Effector memory CD4-positive, alpha-beta T cell (primary cell): ENCODE results near the gene HAND1.

Experiments used
- DNase-seq, 3 donors: peaks; one replicate each; pipeline ENCODE4 v3.0.0-alpha.2; 2020
- H3K27ac ChIP-seq: 2 replicates; pipeline ENCODE4 v1.7.0; 2013; ENCODE audit warnings: mild to moderate bottlenecking, low read length, moderate library complexity; ENCODE audit not compliant: insufficient read depth, poor library complexity, severe bottlenecking
- H3K27me3 ChIP-seq: replicated peaks from 2 replicates; pipeline ENCODE4 v1.7.0; 2013; ENCODE audit warnings: mild to moderate bottlenecking, low read length; ENCODE audit not compliant: insufficient read depth, control insufficient read depth, poor library complexity, severe bottlenecking
- H3K36me3 ChIP-seq: 2 replicates; pipeline ENCODE4 v1.7.0; 2013; ENCODE audit warnings: mild to moderate bottlenecking, low read length, moderate library complexity; ENCODE audit not compliant: control insufficient read depth, insufficient read depth
- H3K4me1 ChIP-seq: 2 replicates; pipeline ENCODE4 v1.7.0; 2013; ENCODE audit warnings: low read length, mild to moderate bottlenecking; ENCODE audit not compliant: control insufficient read depth, insufficient read depth, poor library complexity, severe bottlenecking
- H3K4me3 ChIP-seq: 2 replicates; pipeline ENCODE4 v1.7.0; 2013; ENCODE audit warnings: low read length, low read depth, mild to moderate bottlenecking; ENCODE audit not compliant: insufficient read depth, poor library complexity, severe bottlenecking
- H3K9me3 ChIP-seq: 2 replicates; pipeline ENCODE4 v1.7.0; 2013; ENCODE audit warnings: mild to moderate bottlenecking, low read length, moderate library complexity; ENCODE audit not compliant: control insufficient read depth

Gene HAND1

DNA sequence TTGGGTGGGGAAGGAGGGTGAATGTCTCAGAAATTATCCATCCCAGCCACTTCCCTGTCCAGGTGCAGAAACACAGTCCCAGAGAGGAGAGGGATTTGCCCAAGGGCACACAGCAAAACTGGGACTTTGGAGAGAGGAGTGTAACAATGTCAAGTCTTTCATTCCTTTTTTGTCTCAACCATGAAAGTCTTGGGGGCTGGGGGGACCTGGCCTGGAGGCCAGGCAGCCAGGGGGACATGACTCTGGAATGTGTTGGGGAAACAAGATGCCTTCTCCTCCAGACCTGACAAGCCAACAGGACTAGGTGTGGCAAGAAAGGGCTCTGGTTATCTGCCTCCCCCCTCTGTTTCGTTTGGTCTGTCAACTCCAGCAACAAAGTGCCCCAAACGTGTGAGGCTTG is 13.9 kb upstream of the HAND1 start:
- no peak overlapping the region for H3K4me3 ChIP-seq
- no peaks in the 10 kb centered on the region for H3K36me3 ChIP-seq
- H3K9me3 ChIP-seq, result no peaks in the 10 kb centered on the region
- peaks cover 21% of the 10 kb centered on the region for H3K27me3 ChIP-seq
- no peaks in the 10 kb centered on the region for H3K4me1 ChIP-seq
- H3K27ac ChIP-seq, result no peak overlapping the region
- no peak for DNase-seq

DNA sequence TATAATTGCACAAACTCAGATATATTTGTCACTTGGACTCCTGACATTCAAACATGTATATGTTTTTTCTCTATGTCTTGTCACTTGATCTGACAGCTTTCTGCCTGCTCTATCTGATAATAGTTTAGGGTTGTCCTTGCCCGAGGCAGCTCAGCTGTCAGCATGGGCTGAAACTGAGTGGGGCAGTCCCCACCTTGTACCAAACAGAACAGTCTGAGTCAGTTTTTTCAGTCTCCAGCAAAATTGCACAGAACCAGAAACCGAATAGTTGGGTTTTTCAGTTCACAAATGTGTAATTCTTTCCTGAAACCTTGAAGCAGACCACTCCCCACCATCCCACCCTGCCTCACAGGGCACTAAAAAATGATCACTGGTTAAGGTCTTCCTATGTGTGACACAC is 9.5 kb upstream of the HAND1 start:
- Histone ChIP-seq H3K27ac (no peak overlapping the region), H3K4me1 (no peaks in the 10 kb centered on the region), H3K4me3 (no peak overlapping the region), H3K36me3 (no peaks in the 10 kb centered on the region), H3K27me3 (peaks cover 51% of the 10 kb centered on the region), H3K9me3 (no peaks in the 10 kb centered on the region)
- DNase-seq, result no peak

DNA sequence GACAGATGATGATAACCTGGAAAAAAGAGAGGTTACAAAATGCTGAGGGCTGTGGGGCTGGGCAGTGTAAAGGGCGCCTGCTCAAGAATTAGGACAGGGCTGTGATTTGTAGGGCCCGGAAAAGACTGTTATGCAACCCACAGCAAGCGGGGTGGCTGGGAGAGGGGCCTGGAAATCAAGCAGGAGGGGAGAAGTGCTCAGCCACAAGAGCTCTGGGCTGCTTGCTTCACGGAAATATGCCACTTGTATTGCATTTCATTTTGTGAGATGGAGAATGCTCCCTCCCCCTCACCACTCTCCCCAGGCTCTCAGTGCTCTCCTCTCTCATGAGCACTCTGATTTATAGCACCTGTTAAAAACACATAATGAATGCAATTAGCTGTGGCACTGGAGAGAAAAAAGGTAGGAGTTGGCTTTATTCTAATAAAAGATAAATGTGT is 8.4 kb upstream of the HAND1 start:
- H3K27ac ChIP-seq, result no peak overlapping the region
- no peak overlapping the region for H3K4me3 ChIP-seq
- no peaks in the 10 kb centered on the region for H3K4me1 ChIP-seq
- no peaks in the 10 kb centered on the region for H3K36me3 ChIP-seq
- peaks cover 62% of the 10 kb centered on the region for H3K27me3 ChIP-seq
- H3K9me3 ChIP-seq, result no peaks in the 10 kb centered on the region
- no peak for DNase-seq

DNA sequence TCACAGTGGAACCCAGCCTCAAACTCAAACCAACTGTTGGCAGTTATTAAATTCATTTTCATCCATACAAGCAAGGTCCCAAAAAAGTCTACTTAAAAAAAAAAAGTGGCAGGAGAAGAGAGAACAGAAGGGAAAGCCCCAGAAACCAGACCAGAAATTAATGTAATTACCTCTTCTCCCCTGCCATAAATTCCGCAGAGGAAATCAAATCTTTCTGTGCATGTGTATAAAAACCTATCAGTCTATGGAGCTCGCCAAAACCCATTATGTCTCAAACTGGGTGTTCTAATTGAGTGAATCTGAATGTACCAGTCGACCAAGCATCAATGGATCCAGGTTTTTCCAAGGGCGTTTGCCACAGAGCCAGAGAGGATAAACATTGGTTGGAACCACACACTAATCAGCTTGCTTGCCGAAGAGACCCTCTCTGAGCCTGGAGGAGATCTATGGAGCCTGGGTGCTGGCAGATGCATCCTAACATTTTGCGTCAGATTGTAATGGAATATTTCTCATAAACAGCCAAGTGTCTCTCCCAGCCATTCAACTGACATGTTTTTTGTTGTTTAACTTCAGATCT is 7.9 kb upstream of the HAND1 start:
- Histone ChIP-seq H3K9me3 (no peaks in the 10 kb centered on the region), H3K4me3 (no peak overlapping the region), H3K4me1 (no peaks in the 10 kb centered on the region), H3K27me3 (peaks cover 67% of the 10 kb centered on the region), H3K27ac (no peak overlapping the region), H3K36me3 (no peaks in the 10 kb centered on the region)
- DNase-seq, result no peak

DNA sequence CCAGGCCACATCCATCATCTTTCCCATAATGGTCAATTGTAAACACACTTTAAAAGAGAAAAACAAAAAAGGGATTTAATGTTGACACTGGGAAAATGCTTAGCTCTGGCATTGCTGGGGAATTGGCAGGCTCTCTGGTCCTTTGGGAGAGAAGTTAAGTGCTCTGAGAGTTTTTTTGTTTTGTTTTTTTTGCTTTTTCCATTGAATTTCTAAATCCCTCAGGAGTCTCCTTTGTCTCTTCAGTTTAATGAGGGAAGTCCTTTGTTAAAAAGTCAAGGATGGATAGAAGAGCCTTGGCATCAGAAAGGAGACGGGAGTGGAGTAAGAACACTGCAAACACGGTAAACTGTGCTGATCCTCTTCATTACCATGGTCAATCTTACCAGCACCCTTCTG is 7.1 kb upstream of the HAND1 start:
- Histone ChIP-seq H3K4me1 (peaks cover under 1% of the 10 kb centered on the region), H3K27me3 (peaks cover 75% of the 10 kb centered on the region)
- DNase-seq, result no peak

DNA sequence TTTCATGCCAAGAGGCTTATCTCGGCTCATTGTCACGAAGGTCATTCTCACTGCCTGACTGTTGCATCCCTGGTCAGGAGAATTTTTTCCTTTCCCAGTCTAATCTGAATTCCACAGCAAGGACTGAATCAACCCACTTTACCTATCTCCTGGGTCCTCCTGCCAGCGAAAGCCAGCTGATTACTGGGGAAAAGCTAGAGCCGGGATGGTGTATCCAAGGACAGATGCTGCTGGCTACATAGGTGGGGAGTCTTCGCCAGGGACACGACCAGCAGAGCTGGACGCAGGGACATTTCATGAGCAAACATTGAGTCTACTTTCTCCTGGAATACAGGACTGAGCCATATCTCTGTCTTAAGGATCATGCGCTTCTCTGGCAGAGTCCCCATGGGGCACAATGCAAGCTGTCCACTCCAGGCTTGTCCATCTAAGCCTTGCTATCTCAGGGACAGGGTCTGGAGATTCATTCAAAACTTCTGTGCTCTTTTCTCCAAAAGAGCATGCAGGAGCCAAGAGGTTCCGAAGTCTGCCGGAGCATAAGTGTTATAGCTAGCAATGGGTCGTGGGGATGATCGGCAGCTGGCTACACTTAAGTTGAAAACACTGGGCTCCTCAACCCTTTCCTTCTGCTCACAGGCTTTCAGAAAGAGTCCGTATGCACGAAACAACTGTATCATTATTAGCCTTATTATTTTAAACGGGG is 6.5 kb upstream of the HAND1 start:
- Histone ChIP-seq H3K9me3 (no peaks in the 10 kb centered on the region), H3K4me3 (no peak overlapping the region), H3K4me1 (peaks cover 6% of the 10 kb centered on the region), H3K27me3 (peaks cover 77% of the 10 kb centered on the region), H3K36me3 (no peaks in the 10 kb centered on the region), H3K27ac (no peak overlapping the region)
- DNase-seq, result no peak

More for the DNA sequence above, 7.1 kb upstream of the HAND1 start:
- no peak overlapping the region for H3K27ac ChIP-seq
- H3K36me3 ChIP-seq, result no peaks in the 10 kb centered on the region
- H3K4me3 ChIP-seq, result no peak overlapping the region
- H3K9me3 ChIP-seq, result no peaks in the 10 kb centered on the region

DNA sequence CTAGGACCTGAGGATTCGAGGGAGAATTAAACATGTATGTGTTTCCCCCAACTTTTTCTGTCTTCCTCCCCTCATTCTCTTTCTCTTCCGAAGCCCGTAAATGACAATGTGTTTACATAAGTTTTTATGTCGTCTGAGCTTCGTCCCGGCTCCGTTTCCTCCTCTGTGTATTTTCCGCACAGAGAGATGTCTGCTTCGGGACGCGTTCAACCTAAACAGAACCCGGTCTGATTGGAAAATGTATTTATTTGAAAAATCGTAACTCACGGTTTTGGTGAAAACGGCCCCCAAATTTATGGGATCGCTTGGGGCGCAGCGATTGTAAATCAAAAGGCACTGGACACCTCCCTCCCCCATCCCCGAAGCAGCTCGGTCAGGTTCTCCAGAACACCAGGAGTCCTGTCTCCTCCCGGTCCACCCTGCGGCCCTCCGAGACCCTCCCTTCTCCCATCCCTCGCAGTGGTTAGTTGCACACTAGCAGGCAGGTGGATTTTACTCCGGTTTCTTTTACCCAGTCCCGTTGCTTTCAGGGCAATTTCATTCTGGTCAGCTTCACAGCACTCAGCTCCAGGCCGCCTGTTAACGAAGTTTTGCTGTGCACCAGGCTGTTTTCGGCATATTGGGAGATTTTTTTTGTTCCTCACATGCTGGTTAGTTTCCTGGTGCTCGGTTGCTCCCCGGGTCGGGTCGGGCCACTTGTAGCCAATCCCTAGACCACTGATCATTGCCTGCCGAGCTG is 5.8 kb upstream of the HAND1 start:
- peaks cover 13% of the 10 kb centered on the region for H3K4me1 ChIP-seq
- H3K27me3 ChIP-seq, result peaks cover 78% of the 10 kb centered on the region
- no peak for DNase-seq
- no peak overlapping the region for H3K27ac ChIP-seq
- no peaks in the 10 kb centered on the region for H3K36me3 ChIP-seq
- no peaks in the 10 kb centered on the region for H3K9me3 ChIP-seq
- no peak overlapping the region for H3K4me3 ChIP-seq

- Histone ChIP-seq H3K4me1 (peaks cover 23% of the 10 kb centered on the region), H3K27ac (no peak overlapping the region), H3K27me3 (peaks cover 88% of the 10 kb centered on the region), H3K4me3 (no peak overlapping the region), H3K9me3 (no peaks in the 10 kb centered on the region), H3K36me3 (no peaks in the 10 kb centered on the region)
- no peak for DNase-seq
These were observed 4.8 kb upstream of the HAND1 start for GRCh38 chr5:154482528-154483449.

GRCh38 chr5:154481584-154482381 is 3.8 kb upstream of the HAND1 start:
- Histone ChIP-seq H3K27ac (no peak overlapping the region), H3K4me1 (peaks cover 33% of the 10 kb centered on the region), H3K27me3 (peaks cover 92% of the 10 kb centered on the region), H3K9me3 (no peaks in the 10 kb centered on the region), H3K36me3 (no peaks in the 10 kb centered on the region), H3K4me3 (no peak overlapping the region)
- no peak for DNase-seq
